GM08714 (cell line): Measurements from ENCODE around the gene SRSF1.
"Not testable (repeated sequence)": the region's sequence is repeated elsewhere in the genome, so short reads cannot be mapped to it uniquely, and the experiment has no call there.

Experiments used
- H3K4me3 ChIP-seq: fragments of 200-500 bp; sonication (Bioruptor generic); 2 replicates; pipeline ENCODE4 v1.5.1; 2014; ENCODE audit warnings: mild to moderate bottlenecking, low read length, inconsistent platforms
- ZNF274 ChIP-seq: IDR thresholded peaks from 2 replicates; pipeline ENCODE4 v1.6.1; 2012; ENCODE audit warnings: mild to moderate bottlenecking, low read depth, low read length

Gene SRSF1

GRCh38 chr17:57972151-57972550, 34.9 kb downstream of the SRSF1 start:
- no peak for TF ChIP-seq ZNF274
- H3K4me3 ChIP-seq = no peak overlapping the region

- no peak overlapping the region for H3K4me3 ChIP-seq
These were observed 35.5 kb downstream of the SRSF1 start for GRCh38 chr17:57971572-57971971.

GRCh38 chr17:57970710-57971109, 36.3 kb downstream of the SRSF1 start:
- no peak overlapping the region for H3K4me3 ChIP-seq
- no peak for TF ChIP-seq ZNF274

More at GRCh38 chr17:57971572-57971971, 35.5 kb downstream of the SRSF1 start:
- TF ChIP-seq ZNF274 = no peak

GRCh38 chr17:57968456-57968855, 38.6 kb downstream of the SRSF1 start:
- TF ChIP-seq ZNF274 = no peak
- no peak overlapping the region for H3K4me3 ChIP-seq

- TF ChIP-seq ZNF274 = no peak
These were observed 40.2 kb downstream of the SRSF1 start for GRCh38 chr17:57966875-57967274.

GRCh38 chr17:57966246-57966645, 40.8 kb downstream of the SRSF1 start:
- TF ChIP-seq ZNF274 = no peak

More at GRCh38 chr17:57966875-57967274, 40.2 kb downstream of the SRSF1 start:
- H3K4me3 ChIP-seq = no peak overlapping the region

GRCh38 chr17:57965521-57966160, 41.4 kb downstream of the SRSF1 start:
- no peak overlapping the region for H3K4me3 ChIP-seq
- TF ChIP-seq ZNF274 = no peak

More at GRCh38 chr17:57966246-57966645, 40.8 kb downstream of the SRSF1 start:
- no peak overlapping the region for H3K4me3 ChIP-seq

- H3K4me3 ChIP-seq = no peak overlapping the region
- no peak for TF ChIP-seq ZNF274
These were observed 43.9 kb downstream of the SRSF1 start for GRCh38 chr17:57963149-57963511.

GRCh38 chr17:57962279-57963148, 44.5 kb downstream of the SRSF1 start:
- H3K4me3 ChIP-seq = no peak overlapping the region
- no peak for TF ChIP-seq ZNF274

GRCh38 chr17:57959929-57960328, 47.1 kb downstream of the SRSF1 start:
- H3K4me3 ChIP-seq = no peak overlapping the region
- no peak for TF ChIP-seq ZNF274

- H3K4me3 ChIP-seq = not testable (repeated sequence)
These were observed 48.7 kb downstream of the SRSF1 start for GRCh38 chr17:57958391-57958790.

GRCh38 chr17:57957886-57958285, 49.2 kb downstream of the SRSF1 start:
- H3K4me3 ChIP-seq = no peak overlapping the region
- no peak for TF ChIP-seq ZNF274

- H3K4me3 ChIP-seq = no peak overlapping the region
- no peak for TF ChIP-seq ZNF274
These were observed 49.8 kb downstream of the SRSF1 start for GRCh38 chr17:57957120-57957850.

- no peak overlapping the region for H3K4me3 ChIP-seq
- TF ChIP-seq ZNF274 = no peak
These were observed 50.5 kb downstream of the SRSF1 start for GRCh38 chr17:57956291-57957119.
